Fibroblast of upper back skin (primary cell): Measurements from ENCODE around the gene MANBA.
"Not testable (repeated sequence)": the region's sequence is repeated elsewhere in the genome, so short reads cannot be mapped to it uniquely, and the experiment has no call there.

Source experiments
- DNase-seq: peaks from one replicate; pipeline ENCODE4 v3.0.0-alpha.2; 2013

The MANBA gene

DNA sequence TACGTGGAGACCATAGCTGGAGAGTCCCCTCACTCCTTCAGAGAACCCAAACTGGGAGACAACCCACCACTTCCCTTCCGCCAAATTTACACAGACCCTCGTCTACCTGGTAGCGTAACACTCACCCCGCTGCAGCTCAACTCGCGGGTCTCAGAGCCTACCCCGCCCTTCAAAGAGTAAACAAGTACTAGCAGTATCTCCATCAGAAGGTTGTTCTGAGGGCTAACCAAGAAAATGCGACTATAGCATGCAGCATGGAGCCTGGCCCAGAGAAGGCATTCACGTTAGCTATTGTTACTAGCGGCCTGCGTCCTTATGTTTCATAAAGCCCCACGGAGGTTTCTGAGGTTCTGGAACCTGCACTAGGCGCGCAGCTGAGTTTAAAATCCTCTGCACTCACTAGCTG lies 531 bp upstream of the MANBA start:
- DNase-seq, result peak; percentile 4

DNA sequence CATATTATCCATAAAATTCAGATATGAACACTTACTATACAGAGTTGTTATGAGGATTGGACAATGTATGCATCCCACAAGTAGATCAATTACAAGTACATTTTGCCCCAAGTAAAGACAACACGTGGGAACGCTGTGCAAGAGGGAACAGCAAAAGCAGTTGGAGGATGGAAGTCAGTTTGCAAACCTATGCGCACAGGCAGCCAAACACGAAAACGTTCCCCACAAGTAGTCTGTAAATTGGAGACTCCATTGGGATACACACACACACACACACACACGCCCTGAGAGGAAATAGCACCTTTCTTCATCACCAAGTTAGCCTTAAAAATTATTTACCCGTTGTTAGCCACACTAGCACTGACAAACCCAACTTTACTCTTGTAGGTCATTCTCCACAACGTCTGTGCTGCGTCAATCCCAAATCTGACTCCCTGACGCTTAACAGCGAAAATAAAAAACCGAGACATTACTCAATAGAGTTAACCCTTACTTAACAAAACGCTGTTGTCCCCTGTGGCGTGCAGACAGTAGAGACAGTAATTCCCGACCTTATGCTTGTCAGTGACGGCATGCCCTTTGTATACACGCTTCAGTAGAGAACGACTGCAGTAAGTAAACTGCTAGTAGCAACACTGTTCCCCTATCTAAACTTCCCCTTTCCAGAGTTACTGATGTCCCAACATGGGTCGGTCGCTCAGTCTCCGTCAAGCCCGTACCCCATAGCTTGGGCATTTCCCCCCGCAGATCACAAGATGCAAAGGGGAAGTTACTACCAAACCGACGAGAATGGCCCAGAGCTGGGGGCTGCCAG lies 730 bp downstream of the MANBA start:
- peak; percentile 29 for DNase-seq

DNA sequence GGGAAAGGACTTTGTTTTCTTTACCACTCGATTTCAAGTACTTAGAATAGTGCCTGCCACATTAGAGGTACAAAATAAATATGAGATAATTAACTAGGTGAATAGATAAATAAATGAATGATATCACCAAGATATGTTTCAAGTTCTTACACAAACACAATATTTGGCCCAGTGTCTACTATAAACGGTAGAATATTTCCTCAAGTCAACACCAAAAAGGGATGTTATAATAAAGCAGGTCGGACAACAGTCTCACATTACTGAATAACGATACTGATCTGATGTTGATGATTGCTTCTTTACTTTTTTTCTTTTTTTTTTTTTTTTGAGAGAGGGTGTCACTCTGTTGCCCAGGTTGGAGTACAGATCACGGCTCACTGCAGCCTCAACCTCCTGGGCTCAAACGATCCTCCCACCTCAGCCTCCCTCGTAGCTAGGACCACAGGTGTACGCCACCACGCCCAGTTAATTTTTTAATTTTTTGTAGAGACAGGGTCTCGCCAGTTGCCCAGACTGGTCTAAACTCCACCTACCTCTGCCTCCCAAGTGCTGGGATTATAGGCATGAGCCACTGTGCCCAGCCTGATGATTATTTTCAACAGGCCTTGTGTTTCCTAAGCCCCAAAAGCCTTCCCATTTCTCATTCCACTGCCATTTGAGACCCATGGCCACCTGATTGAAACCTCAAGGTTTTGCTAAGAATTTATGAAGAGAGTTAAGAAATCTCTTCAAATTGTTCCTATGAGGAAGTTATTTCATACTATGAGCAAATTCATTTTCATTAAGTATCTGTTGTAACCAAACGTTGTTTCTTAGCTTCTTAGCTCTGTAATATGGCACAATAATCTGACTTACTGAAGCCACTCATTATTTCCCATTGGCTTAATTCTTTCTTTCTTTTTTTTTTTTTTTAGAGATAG lies 2.3 kb downstream of the MANBA start:
- no peak for DNase-seq

DNA sequence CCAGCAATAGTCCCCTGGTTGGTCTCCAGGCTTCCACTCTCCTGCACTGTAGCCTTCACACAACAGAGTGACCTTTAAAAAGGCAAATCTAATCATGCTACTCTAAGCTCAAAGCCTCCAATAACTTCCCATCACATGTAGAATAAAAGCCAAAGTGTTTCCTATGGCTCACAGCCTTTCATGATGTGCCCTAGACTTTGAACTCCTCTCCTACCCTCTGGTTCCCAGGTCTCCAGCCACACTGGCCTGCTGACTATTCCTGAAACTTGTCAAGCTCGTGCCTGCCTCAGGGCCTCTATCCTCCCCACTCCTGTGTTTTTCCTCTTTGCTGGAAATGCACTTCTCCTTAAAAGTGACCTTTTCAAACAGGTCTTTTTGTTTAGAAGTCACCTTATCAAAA lies 3.1 kb downstream of the MANBA start:
- no peak for DNase-seq

- no peak for DNase-seq
Measured at GRCh38 chr4:102754044-102754443, 6.7 kb downstream of the MANBA start.

DNA sequence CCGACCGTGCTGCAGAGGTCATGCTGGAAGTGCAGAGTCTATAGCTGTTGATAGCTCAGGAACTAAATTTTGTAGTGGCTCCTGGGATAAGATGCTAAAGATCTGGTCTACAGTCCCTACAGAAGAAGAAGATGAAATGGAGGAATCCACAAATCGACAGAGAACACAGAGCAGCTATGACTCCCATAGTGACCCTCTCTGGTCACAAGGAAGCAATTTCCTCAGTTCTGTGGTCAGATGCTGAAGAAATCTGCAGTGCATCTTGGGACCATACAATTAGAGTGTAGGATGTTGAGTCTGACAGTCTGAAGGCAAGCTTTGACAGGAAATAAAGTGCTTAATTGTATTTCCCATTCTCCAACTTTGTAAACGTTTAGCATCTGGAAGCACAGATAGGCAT lies 8.8 kb downstream of the MANBA start:
- no peak for DNase-seq

DNA sequence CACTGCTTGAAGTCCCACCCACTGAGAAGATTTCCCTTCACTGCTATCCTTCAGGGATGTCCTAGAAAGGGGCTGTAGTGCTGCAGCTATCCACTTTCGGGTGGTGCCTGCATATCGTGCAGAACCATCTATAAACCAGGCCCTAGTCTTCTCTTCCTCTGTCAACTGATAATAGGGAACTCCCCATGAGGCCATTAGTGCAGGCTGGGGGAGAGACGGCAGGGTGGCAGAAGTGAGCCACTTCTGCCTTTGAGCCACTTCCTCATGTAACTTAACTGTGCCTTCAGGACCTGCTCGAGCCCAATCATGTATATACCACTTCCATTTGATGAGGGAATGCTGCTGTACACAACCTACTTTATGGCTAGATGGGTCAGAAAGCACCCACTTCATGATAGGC lies 17.4 kb downstream of the MANBA start:
- not testable (repeated sequence) for DNase-seq

DNA sequence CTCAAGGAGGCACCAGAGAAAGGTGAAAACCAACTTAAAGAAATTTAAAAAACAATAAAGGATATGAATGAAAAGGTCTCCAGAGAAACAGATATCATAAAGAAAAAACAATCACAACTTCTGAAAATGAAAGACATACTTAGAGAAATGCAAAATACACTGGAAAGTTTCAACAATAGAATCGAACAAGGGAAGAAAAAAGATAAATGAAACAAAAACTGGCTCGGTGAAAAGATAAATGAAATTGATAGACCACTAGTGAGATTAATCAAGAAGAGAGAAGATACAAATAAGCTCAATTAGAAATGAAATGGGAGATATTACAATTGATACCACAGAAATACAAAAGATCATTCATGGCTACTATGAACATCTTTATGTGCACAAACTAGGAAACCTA lies 22.0 kb downstream of the MANBA start:
- DNase-seq, result not testable (repeated sequence)

GRCh38 chr4:102736636-102737549 lies 23.9 kb downstream of the MANBA start:
- DNase-seq, result peak; percentile 70

DNA sequence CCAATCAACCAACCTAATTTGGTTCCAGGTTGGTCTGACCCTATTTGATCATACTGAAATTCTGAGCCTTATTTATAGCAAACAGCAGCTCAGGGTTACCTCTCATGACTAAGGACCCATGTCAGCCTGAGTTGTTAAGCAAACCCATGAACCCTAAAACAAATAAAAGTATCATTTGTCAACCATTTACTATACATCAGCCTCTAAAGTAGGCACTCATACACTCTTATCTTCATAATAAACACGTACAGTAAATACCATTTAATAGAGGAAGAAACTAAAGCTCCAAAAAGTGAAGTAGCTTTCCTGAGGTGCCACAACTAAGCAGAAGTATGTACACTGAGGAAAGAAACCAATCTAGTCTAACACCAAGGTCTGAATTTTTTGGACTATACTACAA lies 25.2 kb downstream of the MANBA start:
- no peak for DNase-seq

- DNase-seq, result no peak
Measured at GRCh38 chr4:102734591-102735385, 26.0 kb downstream of the MANBA start.

DNA sequence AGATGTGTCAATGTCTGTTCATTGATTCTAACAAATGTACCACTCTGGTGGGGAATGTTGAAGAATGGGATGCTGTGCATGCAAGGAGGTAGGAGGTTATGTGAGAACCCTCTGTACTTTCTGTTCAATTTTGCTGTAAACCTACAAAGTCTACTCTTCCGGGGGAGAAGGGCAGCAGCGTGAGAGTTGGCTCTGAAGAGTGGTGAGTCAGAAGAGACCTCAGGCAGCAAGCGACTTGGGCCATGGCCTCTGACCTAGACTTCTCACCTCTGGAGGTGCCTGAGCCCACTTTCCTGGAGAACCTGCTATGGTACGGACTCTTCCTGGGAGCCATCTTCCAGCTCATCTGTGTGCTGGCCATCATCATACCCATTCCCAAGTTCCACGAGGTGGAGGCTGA lies 26.7 kb downstream of the MANBA start:
- no peak for DNase-seq

DNA sequence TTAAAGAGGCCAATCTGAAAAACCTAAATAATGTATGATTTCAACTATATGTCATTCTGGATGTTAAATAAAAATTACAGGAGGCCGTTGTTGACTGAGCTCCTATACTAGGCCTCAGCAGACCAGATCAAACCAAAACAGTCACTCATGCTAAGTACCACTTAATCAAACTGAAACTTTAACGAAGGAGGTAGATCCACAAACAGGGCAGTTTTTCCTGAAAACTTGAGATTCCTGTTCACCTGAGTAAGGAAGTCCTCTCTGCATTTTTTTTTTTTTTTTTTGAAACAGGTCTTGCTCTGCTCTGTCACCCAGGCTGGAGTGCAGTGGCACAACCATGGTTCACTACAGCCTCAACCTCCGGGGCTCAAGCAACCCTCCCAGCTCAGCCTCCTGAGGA lies 27.7 kb downstream of the MANBA start:
- DNase-seq, result no peak

GRCh38 chr4:102732678-102733077 lies 28.1 kb downstream of the MANBA start:
- DNase-seq, result no peak

- no peak for DNase-seq
Measured at GRCh38 chr4:102730968-102731533, 29.7 kb downstream of the MANBA start.

- DNase-seq, result not testable (repeated sequence)
Measured at GRCh38 chr4:102729486-102729885, 31.3 kb downstream of the MANBA start.

GRCh38 chr4:102726919-102727318 lies 33.8 kb downstream of the MANBA start:
- not testable (repeated sequence) for DNase-seq

- no peak for DNase-seq
Measured at GRCh38 chr4:102726068-102726467, 34.7 kb downstream of the MANBA start.

GRCh38 chr4:102725229-102725628 lies 35.5 kb downstream of the MANBA start:
- no peak for DNase-seq

DNA sequence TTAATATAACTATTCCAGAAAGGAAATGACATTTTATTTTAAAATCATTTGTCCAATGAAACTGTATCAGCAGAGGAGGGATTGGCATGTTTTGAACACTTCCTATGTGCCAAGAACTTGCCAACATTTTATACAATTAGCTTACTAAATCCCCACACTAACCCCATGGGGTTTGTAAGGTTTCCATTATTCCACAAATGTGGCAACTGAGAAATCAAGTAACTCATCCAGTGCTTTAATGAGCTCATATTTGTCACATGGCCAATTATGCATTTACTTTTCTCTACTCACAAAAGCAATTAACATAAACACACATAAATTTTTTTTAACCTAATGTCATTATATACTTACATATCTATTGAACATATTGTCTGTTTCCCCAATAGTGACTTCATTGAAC lies 37.3 kb downstream of the MANBA start:
- DNase-seq, result no peak

GRCh38 chr4:102722740-102723139 lies 38.0 kb downstream of the MANBA start:
- DNase-seq, result no peak
